ENCODE data around the gene NSUN7. TPM values are rescaled to one million over a fixed set of nuclear protein-coding genes. Genes with fewer than 3 reads are reported as not detected.

The NSUN7 gene
- total RNA-seq, 3 donors from 2014 or later: 0.80 to 19.3 (median 9.5) TPM

DNA sequence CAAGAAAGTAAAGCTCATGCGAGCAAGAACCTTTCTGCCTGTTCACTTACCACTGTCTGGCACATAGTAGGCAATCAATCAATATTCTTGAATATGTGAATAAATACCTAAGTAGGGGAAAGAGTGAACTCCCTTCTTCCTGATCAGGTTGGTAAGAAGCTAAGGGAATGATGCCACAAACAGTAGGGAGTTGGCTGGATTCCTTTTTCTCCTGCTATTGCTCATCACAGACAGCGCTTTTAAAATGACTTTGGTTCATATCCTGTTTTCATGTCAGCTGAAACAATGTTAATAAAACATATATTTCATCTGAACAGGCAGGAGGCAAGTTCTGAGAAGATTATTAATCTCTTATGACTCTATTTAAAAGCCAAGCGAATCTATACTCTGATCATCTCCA is 99.2 kb downstream of the NSUN7 start:
- intact Hi-C loops (cut with DNase I; ENCODE audit: low total_unique reads): no loop called here
- H3K27ac ChIP-seq: no peak overlapping the region
- H3K4me1 ChIP-seq: peaks cover 0 to 5% of the 10 kb centered on the region in 2 donors
- TF ChIP-seq, protein P1, sequence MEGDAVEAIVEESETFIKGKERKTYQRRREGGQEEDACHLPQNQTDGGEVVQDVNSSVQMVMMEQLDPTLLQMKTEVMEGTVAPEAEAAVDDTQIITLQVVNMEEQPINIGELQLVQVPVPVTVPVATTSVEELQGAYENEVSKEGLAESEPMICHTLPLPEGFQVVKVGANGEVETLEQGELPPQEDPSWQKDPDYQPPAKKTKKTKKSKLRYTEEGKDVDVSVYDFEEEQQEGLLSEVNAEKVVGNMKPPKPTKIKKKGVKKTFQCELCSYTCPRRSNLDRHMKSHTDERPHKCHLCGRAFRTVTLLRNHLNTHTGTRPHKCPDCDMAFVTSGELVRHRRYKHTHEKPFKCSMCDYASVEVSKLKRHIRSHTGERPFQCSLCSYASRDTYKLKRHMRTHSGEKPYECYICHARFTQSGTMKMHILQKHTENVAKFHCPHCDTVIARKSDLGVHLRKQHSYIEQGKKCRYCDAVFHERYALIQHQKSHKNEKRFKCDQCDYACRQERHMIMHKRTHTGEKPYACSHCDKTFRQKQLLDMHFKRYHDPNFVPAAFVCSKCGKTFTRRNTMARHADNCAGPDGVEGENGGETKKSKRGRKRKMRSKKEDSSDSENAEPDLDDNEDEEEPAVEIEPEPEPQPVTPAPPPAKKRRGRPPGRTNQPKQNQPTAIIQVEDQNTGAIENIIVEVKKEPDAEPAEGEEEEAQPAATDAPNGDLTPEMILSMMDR (IDR thresholded peaks at IDR 0.05): no peak
- no peak for TF ChIP-seq POLR2A (IDR thresholded peaks at IDR 0.05)
- TF ChIP-seq POLR2AphosphoS5 (IDR thresholded peaks at IDR 0.05): no peak
- no peaks in the 10 kb centered on the region for H3K27me3 ChIP-seq
- no peak overlapping the region for H3K4me3 ChIP-seq
- DNase-seq (ENCODE audit: low spot score in 2 of 2): no peak
- no peaks in the 10 kb centered on the region for H3K9me3 ChIP-seq
- no peaks in the 10 kb centered on the region for H3K36me3 ChIP-seq

DNA sequence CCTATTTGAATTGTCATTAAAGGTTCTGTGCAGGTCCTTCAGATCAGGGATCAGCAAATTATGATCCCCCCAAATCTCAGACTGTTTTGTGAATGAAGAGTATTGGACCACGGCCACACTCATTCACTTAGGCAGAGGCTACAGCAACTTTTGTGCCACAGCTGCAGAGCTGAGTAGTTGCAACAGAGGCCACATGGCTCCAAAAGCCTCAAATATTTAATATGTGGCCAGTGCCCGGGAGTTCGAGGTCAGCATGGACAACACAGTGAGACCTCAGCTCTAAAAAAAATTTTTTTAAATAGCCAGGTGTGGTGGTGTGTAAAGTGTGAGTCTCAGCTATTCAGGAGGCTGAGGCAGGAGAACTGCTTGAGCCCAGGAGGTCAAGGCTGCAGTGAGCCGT is 100.7 kb downstream of the NSUN7 start:
- Histone ChIP-seq H3K27me3 (no peaks in the 10 kb centered on the region), H3K27ac (no peak overlapping the region), H3K4me1 (no peaks in the 10 kb centered on the region), H3K36me3 (no peaks in the 10 kb centered on the region), H3K9me3 (no peaks in the 10 kb centered on the region), H3K4me3 (no peak overlapping the region)
- DNase-seq (ENCODE audit: low spot score in 2 of 2): no peak
- intact Hi-C loops (cut with DNase I; ENCODE audit: low total_unique reads): no loop called here
- TF ChIP-seq, protein P1 (IDR thresholded peaks at IDR 0.05): no peak
- TF ChIP-seq POLR2AphosphoS5 (IDR thresholded peaks at IDR 0.05): no peak
- no peak for TF ChIP-seq POLR2A (IDR thresholded peaks at IDR 0.05)

DNA sequence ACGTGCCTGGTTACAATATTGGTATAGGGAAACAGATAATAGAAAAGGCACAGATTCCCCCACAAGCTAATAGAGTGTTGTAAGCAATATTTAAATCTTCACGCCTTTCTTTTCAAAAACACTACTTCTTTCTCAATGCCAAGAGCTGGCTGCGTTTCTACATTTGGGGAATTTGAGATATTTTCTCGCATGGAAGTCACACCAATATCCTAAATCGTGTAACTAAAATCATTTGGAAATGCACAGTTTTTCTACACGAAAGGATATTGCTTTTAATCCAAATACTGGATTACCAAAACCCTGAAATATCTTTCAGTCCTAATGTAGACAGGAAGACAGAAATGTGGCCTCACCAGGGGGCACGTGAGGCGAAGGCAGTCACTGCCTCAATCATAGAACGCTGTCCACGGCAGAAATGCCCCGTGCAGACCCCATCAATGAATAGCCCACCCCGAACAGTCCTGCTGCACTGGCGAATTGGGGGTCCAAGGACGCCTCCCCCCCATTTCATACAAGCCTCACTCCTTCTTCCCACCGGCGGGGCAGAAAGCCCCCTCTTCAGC is 106.6 kb downstream of the NSUN7 start:
- H3K27me3 ChIP-seq: no peaks in the 10 kb centered on the region
- intact Hi-C loops (cut with DNase I; ENCODE audit: low total_unique reads): no loop called here
- TF ChIP-seq, protein P1 (IDR thresholded peaks at IDR 0.05): no peak
- TF ChIP-seq POLR2AphosphoS5 (IDR thresholded peaks at IDR 0.05) (no peak), POLR2A (IDR thresholded peaks at IDR 0.05) (no peak)
- no peak overlapping the region for H3K27ac ChIP-seq
- DNase-seq (ENCODE audit: low spot score in 2 of 2): no peak
- H3K4me1 ChIP-seq: no peaks in the 10 kb centered on the region
- peak overlapping the region; percentile 20 to 61 (median 43) for H3K4me3 ChIP-seq
- H3K9me3 ChIP-seq: no peaks in the 10 kb centered on the region
- H3K36me3 ChIP-seq: no peaks in the 10 kb centered on the region

DNA sequence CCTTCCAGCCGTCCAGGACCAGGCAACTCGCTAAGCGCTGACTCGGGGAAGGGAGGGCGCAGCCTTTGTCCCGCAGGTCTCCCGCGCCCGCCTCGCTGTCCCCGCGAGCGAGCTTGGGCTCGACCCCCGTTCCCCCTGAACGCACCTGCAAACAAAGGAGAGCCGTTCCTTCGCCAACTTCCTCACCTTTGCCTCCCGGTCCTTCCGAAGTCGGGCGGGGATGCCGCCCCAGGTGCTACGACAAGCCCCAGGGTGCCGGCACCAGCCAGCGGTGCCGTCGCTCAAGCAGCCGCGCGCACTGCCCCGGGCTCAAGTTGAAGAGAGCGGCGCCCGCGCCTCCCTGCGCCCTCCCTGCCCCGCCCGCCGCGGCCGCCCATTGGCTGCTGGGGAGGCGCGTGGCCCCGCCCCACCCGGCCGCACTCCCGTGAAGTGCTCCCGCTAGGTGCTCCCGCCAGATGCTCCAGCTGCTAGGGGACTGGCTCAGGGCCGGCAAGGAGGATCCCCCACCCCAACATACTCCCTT is 107.1 kb downstream of the NSUN7 start:
- TF ChIP-seq POLR2A (IDR thresholded peaks at IDR 0.05) (no peak), POLR2AphosphoS5 (IDR thresholded peaks at IDR 0.05) (no peak)
- TF ChIP-seq, protein P1 (IDR thresholded peaks at IDR 0.05): no peak
- no peaks in the 10 kb centered on the region for H3K36me3 ChIP-seq
- no peaks in the 10 kb centered on the region for H3K27me3 ChIP-seq
- no peaks in the 10 kb centered on the region for H3K4me1 ChIP-seq
- peak in 1 of 2 donors; percentile 53 for DNase-seq (ENCODE audit: low spot score in 2 of 2)
- intact Hi-C loops (cut with DNase I; ENCODE audit: low total_unique reads): no loop called here
- H3K4me3 ChIP-seq: peak overlapping the region; percentile 20 to 61 (median 43)
- no peaks in the 10 kb centered on the region for H3K9me3 ChIP-seq
- H3K27ac ChIP-seq: no peak overlapping the region

DNA sequence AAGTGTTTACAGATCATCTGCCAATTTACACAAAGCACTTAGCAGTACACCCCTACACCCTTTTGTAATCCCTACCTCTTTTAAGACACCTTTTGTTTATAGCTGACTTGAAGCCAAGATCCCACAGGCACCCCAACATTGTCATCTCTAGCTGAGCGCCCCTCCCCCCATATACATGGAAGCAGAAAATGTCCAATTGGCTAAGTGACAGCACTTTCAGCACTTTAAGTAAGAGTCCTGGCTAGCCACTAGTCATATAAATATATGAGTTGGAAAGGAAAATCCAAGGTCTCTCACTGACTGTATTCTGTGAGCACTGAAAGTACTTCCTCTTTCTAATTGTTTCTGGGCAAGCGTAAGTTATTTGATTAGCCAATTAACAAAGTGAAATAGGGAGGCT is 108.2 kb downstream of the NSUN7 start:
- TF ChIP-seq POLR2AphosphoS5 (IDR thresholded peaks at IDR 0.05) (no peak), POLR2A (IDR thresholded peaks at IDR 0.05) (no peak)
- TF ChIP-seq, protein P1 (IDR thresholded peaks at IDR 0.05): no peak
- H3K27ac ChIP-seq: no peak overlapping the region
- no peaks in the 10 kb centered on the region for H3K27me3 ChIP-seq
- no peak overlapping the region for H3K4me3 ChIP-seq
- intact Hi-C loops (cut with DNase I; ENCODE audit: low total_unique reads): no loop called here
- H3K4me1 ChIP-seq: no peaks in the 10 kb centered on the region
- H3K9me3 ChIP-seq: no peaks in the 10 kb centered on the region
- DNase-seq (ENCODE audit: low spot score in 2 of 2): no peak
- H3K36me3 ChIP-seq: no peaks in the 10 kb centered on the region
